Stomach smooth muscle (tissue), 2 donors: ENCODE data around the gene TEDC2.

ENCODE experiments used
- H3K27ac ChIP-seq: one replicate; pipeline ENCODE4 v1.7.0; 2013; ENCODE audit warnings: mild to moderate bottlenecking, low read length, inconsistent platforms
- H3K27me3 ChIP-seq, 2 donors: one replicate each; pipeline ENCODE4 v1.7.0; 2013; ENCODE audit warnings: low read length in 2 of 2; ENCODE audit not compliant: insufficient read depth in 2 of 2, control insufficient read depth in 1 of 2
- H3K36me3 ChIP-seq, 2 donors: one replicate each; pipeline ENCODE4 v1.7.0; 2013; ENCODE audit warnings: low read length in 2 of 2; ENCODE audit not compliant: control insufficient read depth in 2 of 2, insufficient read depth in 2 of 2
- H3K4me1 ChIP-seq: one replicate; pipeline ENCODE4 v1.7.0; 2013; ENCODE audit warnings: low read length; ENCODE audit not compliant: control insufficient read depth, insufficient read depth
- H3K4me3 ChIP-seq, 2 donors: one replicate each; pipeline ENCODE4 v1.7.0; 2013; ENCODE audit warnings: low read length in 2 of 2
- H3K9ac ChIP-seq, 2 donors: one replicate each; pipeline ENCODE4 v1.7.0; 2013; ENCODE audit warnings: low read length in 2 of 2, mild to moderate bottlenecking in 1 of 2
- H3K9me3 ChIP-seq, 2 donors: one replicate each; pipeline ENCODE4 v1.7.0; 2013; ENCODE audit warnings: low read length in 2 of 2; ENCODE audit not compliant: control insufficient read depth in 2 of 2
- donor health status: healthy.
- donor health status: Pancreatic carcinoma.

The TEDC2 gene

GRCh38 chr16:2507665-2508064, 47.8 kb downstream of the TEDC2 start:
- Histone ChIP-seq H3K4me1 (peaks cover 16% of the 10 kb centered on the region), H3K36me3 (no peaks in the 10 kb centered on the region), H3K9me3 (no peaks in the 10 kb centered on the region), H3K4me3 (no peak overlapping the region), H3K27ac (no peak overlapping the region), H3K27me3 (no peaks in the 10 kb centered on the region), H3K9ac (no peak overlapping the region)

GRCh38 chr16:2508722-2509400, 49.0 kb downstream of the TEDC2 start:
- Histone ChIP-seq H3K4me1 (peaks cover 21% of the 10 kb centered on the region), H3K27me3 (no peaks in the 10 kb centered on the region), H3K9me3 (no peaks in the 10 kb centered on the region), H3K36me3 (no peaks in the 10 kb centered on the region), H3K9ac (no peak overlapping the region), H3K4me3 (no peak overlapping the region), H3K27ac (no peak overlapping the region)

GRCh38 chr16:2511128-2511800, 51.4 kb downstream of the TEDC2 start:
- no peak overlapping the region for H3K27ac ChIP-seq

GRCh38 chr16:2511996-2512734, 52.3 kb downstream of the TEDC2 start:
- H3K4me3 ChIP-seq, result peak overlapping the region in 1 of 2 donors; percentile 57

More at GRCh38 chr16:2511128-2511800, 51.4 kb downstream of the TEDC2 start:
- Histone ChIP-seq H3K27me3 (no peaks in the 10 kb centered on the region), H3K9me3 (no peaks in the 10 kb centered on the region), H3K9ac (peak overlapping the region; percentile 35 to 51), H3K4me1 (peaks cover 38% of the 10 kb centered on the region), H3K36me3 (no peaks in the 10 kb centered on the region), H3K4me3 (peak overlapping the region; percentile 25 to 57)

GRCh38 chr16:2512735-2513404, 53.0 kb downstream of the TEDC2 start:
- Histone ChIP-seq H3K4me1 (peaks cover 54% of the 10 kb centered on the region), H3K9ac (peak overlapping the region; percentile 69 to 92), H3K36me3 (no peaks in the 10 kb centered on the region), H3K27me3 (no peaks in the 10 kb centered on the region), H3K9me3 (no peaks in the 10 kb centered on the region), H3K27ac (peak overlapping the region; percentile 91), H3K4me3 (peak overlapping the region; percentile 62 to 92)

More at GRCh38 chr16:2511996-2512734, 52.3 kb downstream of the TEDC2 start:
- Histone ChIP-seq H3K9me3 (no peaks in the 10 kb centered on the region), H3K9ac (no peak overlapping the region), H3K27ac (no peak overlapping the region), H3K4me1 (peaks cover 47% of the 10 kb centered on the region), H3K36me3 (no peaks in the 10 kb centered on the region), H3K27me3 (no peaks in the 10 kb centered on the region)

- H3K27me3 ChIP-seq, result no peaks in the 10 kb centered on the region
- H3K27ac ChIP-seq, result peak within 1 kb of the TSS; percentile 91
- peaks cover 62% of the 10 kb centered on the region for H3K4me1 ChIP-seq
- no peaks in the 10 kb centered on the region for H3K36me3 ChIP-seq
- H3K4me3 ChIP-seq, result peak within 1 kb of the TSS; percentile 92 to 94
- no peaks in the 10 kb centered on the region for H3K9me3 ChIP-seq
- H3K9ac ChIP-seq, result peak within 1 kb of the TSS; percentile 82 to 92
Observed at GRCh38 chr16:2513405-2514332, 53.8 kb downstream of the TEDC2 start, which contains the start of gene ATP6V0C. Gene ATP6V0C, plus strand, starts transcription at chr16:2513952. Its CDS starts 152 bp downstream, at chr16:2514104.
